Sigmoid colon (tissue), 7 donors: ENCODE data around the gene GNAS. TPM values are rescaled to one million over a fixed set of nuclear protein-coding genes. Genes with fewer than 3 reads are reported as not detected.

ENCODE experiments used
- DNase-seq: peaks from one replicate; pipeline ENCODE4 v3.0.0-alpha.2; 2019
- H3K27ac ChIP-seq, 4 donors: fragments of 200-600 bp; sonication (generic); one replicate each; pipeline ENCODE4 v1.5.1; 2016 to 2019; ENCODE audit warnings: mild to moderate bottlenecking in 1 of 4
- H3K27me3 ChIP-seq, 3 donors: fragments of 200-600 bp; sonication (generic); one replicate each; pipeline ENCODE4 v1.5.1; 2019; ENCODE audit warnings: mild to moderate bottlenecking in 1 of 3
- H3K36me3 ChIP-seq, 4 donors: fragments of 200-600 bp; sonication (generic); one replicate each; pipeline ENCODE4 v1.5.1; 2016 to 2019
- H3K4me1 ChIP-seq, 4 donors: fragments of 200-600 bp; sonication (generic); one replicate each; pipeline ENCODE4 v1.5.1; 2017 to 2019
- H3K4me3 ChIP-seq, 4 donors: fragments of 200-600 bp; sonication (generic); one replicate each; pipeline ENCODE4 v1.5.1; 2017 to 2019; ENCODE audit warnings: mild to moderate bottlenecking in 2 of 4, moderate library complexity in 1 of 4
- H3K9me3 ChIP-seq, 4 donors: fragments of 200-600 bp in 3 of 4; sonication (generic) in 3 of 4; one replicate each; pipeline versions ENCODE4 v1.5.1 to v1.6.1; 2013 to 2019
- EP300 ChIP-seq, 4 donors: sonication (generic); formaldehyde crosslinking; IDR thresholded peaks; one replicate each; pipeline ENCODE4 v1.6.1; 2017; ENCODE audit warnings: antibody characterized with exemption in 4 of 4
- POLR2A ChIP-seq, 2 donors: fragments of 450-650 bp; IDR thresholded peaks; one replicate each; pipeline ENCODE4 v1.6.1; 2016; ENCODE audit warnings: antibody characterized with exemption in 2 of 2, mild to moderate bottlenecking in 2 of 2, moderate library complexity in 2 of 2
- POLR2AphosphoS5 ChIP-seq, 4 donors: sonication (generic); formaldehyde crosslinking; IDR thresholded peaks; one replicate each; pipeline ENCODE4 v1.6.1; 2017; ENCODE audit warnings: antibody characterized with exemption in 4 of 4
- WGBS, 2 donors: extraction: QIAGEN DNeasy Blood & Tissue Kit; methylation state at CpG; one replicate each; pipeline ENCODE4 v1.1.7; 2013; 5-methylcytosine and 5-hydroxymethylcytosine counted together
- intact Hi-C: fragments of 100-400 bp; cut with DNase I; formaldehyde crosslinking; loops from one replicate; pipeline ENCODE4 v1.15.1; 2023
- polyA plus RNA-seq, 3 donors: library from polyadenylated mRNA; stranded (reverse); fragments of 200-250 nt; gene quantifications; one replicate each; pipeline ENCODE4 v1.2.3, GENCODE V29; 2013
- total RNA-seq, 4 donors: library from RNA; depleted of rRNA; stranded (reverse); fragments of >200 nt; gene quantifications; one replicate each; pipeline ENCODE4 v1.1.0, GENCODE V29; 2016
- TF ChIP-seq, protein P1 (sequence below), 4 experiments: fragments of 450-650 bp in 3 of 4; fragments of 200-600 bp in 1 of 4; IDR thresholded peaks; one replicate each; pipeline ENCODE4 v1.5.1; 2016 to 2019; ENCODE audit warnings: antibody characterized with exemption in 4 of 4, mild to moderate bottlenecking in 3 of 4, moderate library complexity in 2 of 4
- donor health status: healthy with polysubstance abuse.
- donor health status: Bipolar disorder and iron deficiency.
- donor health status: healthy.

The GNAS gene
- total and polyA plus RNA-seq, 7 donors, result 449 to 808 (median 535) TPM

DNA sequence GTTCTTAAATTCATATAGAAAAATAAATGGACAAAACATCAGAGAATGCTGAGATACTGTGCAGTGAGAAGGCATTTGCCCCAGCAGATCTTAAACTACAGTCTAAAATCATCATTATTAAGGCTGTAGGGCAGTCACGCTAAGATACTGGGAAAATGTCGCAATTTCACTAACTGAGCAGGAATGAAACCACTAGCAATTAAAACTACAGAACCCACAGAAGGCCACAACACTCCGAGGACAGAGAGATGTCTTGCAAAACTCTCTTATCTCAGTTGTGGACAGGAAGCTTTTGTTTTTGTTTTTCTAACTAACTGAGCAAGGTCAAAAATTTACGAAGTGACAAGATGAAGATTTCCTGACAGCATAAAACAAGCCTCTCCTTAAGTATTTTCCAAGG is 20.1 kb upstream of the GNAS start:
- WGBS, 2 donors, result 66 to 68% methylated on average over 4 of the region's 4 CpGs
- intact Hi-C loops, result no loop called here

GRCh38 chr20:58833921-58834320 is 18.6 kb upstream of the GNAS start:
- no peaks in the 10 kb centered on the region for H3K36me3 ChIP-seq
- TF ChIP-seq EP300 (IDR thresholded peaks at IDR 0.05) (no peak), POLR2AphosphoS5 (IDR thresholded peaks at IDR 0.05) (no peak), POLR2A (IDR thresholded peaks at IDR 0.05) (no peak)
- TF ChIP-seq, protein P1, sequence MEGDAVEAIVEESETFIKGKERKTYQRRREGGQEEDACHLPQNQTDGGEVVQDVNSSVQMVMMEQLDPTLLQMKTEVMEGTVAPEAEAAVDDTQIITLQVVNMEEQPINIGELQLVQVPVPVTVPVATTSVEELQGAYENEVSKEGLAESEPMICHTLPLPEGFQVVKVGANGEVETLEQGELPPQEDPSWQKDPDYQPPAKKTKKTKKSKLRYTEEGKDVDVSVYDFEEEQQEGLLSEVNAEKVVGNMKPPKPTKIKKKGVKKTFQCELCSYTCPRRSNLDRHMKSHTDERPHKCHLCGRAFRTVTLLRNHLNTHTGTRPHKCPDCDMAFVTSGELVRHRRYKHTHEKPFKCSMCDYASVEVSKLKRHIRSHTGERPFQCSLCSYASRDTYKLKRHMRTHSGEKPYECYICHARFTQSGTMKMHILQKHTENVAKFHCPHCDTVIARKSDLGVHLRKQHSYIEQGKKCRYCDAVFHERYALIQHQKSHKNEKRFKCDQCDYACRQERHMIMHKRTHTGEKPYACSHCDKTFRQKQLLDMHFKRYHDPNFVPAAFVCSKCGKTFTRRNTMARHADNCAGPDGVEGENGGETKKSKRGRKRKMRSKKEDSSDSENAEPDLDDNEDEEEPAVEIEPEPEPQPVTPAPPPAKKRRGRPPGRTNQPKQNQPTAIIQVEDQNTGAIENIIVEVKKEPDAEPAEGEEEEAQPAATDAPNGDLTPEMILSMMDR (IDR thresholded peaks at IDR 0.05), result no peak
- H3K4me3 ChIP-seq, result no peak overlapping the region
- DNase-seq, result no peak
- peaks cover 0 to 10% (median under 1%) of the 10 kb centered on the region in 3 donors for H3K27me3 ChIP-seq
- H3K9me3 ChIP-seq, result no peaks in the 10 kb centered on the region
- peaks cover 0 to 9% (median 4%) of the 10 kb centered on the region in 4 donors for H3K4me1 ChIP-seq
- intact Hi-C loops, result no loop called here
- H3K27ac ChIP-seq, result no peak overlapping the region
- WGBS, 2 donors, result 87 to 93% methylated on average over 10 of the region's 10 CpGs

More for the DNA sequence above, 20.1 kb upstream of the GNAS start:
- DNase-seq, result no peak
- TF ChIP-seq, protein P1 (IDR thresholded peaks at IDR 0.05), result no peak
- TF ChIP-seq POLR2A (IDR thresholded peaks at IDR 0.05) (no peak), EP300 (IDR thresholded peaks at IDR 0.05) (no peak), POLR2AphosphoS5 (IDR thresholded peaks at IDR 0.05) (no peak)
- H3K4me3 ChIP-seq, result no peak overlapping the region
- H3K9me3 ChIP-seq, result no peaks in the 10 kb centered on the region
- no peak overlapping the region for H3K27ac ChIP-seq
- no peaks in the 10 kb centered on the region for H3K36me3 ChIP-seq
- peaks cover 0 to 11% (median 5%) of the 10 kb centered on the region in 4 donors for H3K4me1 ChIP-seq
- peaks cover 0 to 5% (median 0%) of the 10 kb centered on the region in 3 donors for H3K27me3 ChIP-seq

- Histone ChIP-seq H3K9me3 (no peaks in the 10 kb centered on the region), H3K36me3 (no peaks in the 10 kb centered on the region), H3K4me3 (no peak overlapping the region), H3K4me1 (peaks cover 0 to 11% (median 10%) of the 10 kb centered on the region in 4 donors), H3K27me3 (peaks cover 6 to 23% (median 13%) of the 10 kb centered on the region in 3 donors), H3K27ac (no peak overlapping the region)
- intact Hi-C loops, result no loop called here
- DNase-seq, result no peak
- WGBS, 2 donors, result 82 to 86% methylated on average over 2 of the region's 2 CpGs
- no peak for TF ChIP-seq EP300 (IDR thresholded peaks at IDR 0.05)
- TF ChIP-seq POLR2A (IDR thresholded peaks at IDR 0.05), result no peak
- TF ChIP-seq POLR2AphosphoS5 (IDR thresholded peaks at IDR 0.05), result no peak
- TF ChIP-seq, protein P1 (IDR thresholded peaks at IDR 0.05), result no peak
Observed at GRCh38 chr20:58835231-58835630, 17.3 kb upstream of the GNAS start.

DNA sequence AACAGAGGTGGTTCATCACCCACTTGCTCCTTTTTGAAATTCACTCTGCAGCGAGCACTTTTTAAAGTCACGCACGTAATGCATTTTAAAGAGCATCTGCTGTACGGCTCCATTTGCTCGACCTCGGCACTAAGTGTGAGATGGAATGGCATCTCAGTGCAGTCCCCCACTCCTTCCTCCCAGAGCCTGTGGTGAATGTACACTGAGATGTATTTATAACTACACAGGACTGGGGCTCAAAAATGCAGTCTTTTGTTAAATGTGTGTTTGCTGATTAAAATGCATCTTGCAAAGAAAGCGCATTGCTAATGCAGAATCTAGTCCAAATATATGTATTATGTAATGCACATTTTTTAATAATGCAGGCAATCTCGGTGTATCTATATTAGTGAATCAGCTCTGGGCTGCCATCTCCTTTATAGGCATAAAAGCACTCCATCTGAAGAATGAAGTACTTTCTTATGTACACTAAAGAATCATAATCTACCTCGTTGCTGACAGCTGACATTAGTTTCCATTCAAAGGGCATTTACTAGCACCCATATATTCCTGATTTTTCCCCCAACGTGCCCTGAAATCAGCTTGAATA is 15.8 kb upstream of the GNAS start:
- WGBS, 2 donors, result 81 to 86% methylated on average over 10 of the region's 10 CpGs

More for the DNA sequence above, 15.8 kb upstream of the GNAS start:
- no peaks in the 10 kb centered on the region for H3K36me3 ChIP-seq
- peaks cover 8 to 38% (median 26%) of the 10 kb centered on the region in 3 donors for H3K27me3 ChIP-seq
- TF ChIP-seq POLR2A (IDR thresholded peaks at IDR 0.05) (no peak), POLR2AphosphoS5 (IDR thresholded peaks at IDR 0.05) (no peak), EP300 (IDR thresholded peaks at IDR 0.05) (no peak)
- TF ChIP-seq, protein P1 (IDR thresholded peaks at IDR 0.05), result no peak
- no peak overlapping the region for H3K4me3 ChIP-seq
- intact Hi-C loops, result no loop called here
- no peak overlapping the region for H3K27ac ChIP-seq
- peaks cover 0 to 14% (median 11%) of the 10 kb centered on the region in 4 donors for H3K4me1 ChIP-seq
- no peaks in the 10 kb centered on the region for H3K9me3 ChIP-seq
- DNase-seq, result no peak
